HepG2 (cell line): Measurements from ENCODE around the gene THEMIS. TPM values are rescaled to one million over a fixed set of nuclear protein-coding genes. Genes with fewer than 3 reads are reported as not detected.

ENCODE experiments used
- ARID4A ChIP-seq: sonication (generic); formaldehyde crosslinking; IDR thresholded peaks from 2 replicates; pipeline ENCODE4 v1.5.0; 2020; ENCODE audit warnings: mild to moderate bottlenecking, missing genetic modification reagents, borderline replicate concordance
- KLF6 ChIP-seq: IDR thresholded peaks from 2 replicates; pipeline ENCODE4 v1.8.0; 2016; ENCODE audit warnings: missing biosample characterization, missing genetic modification reagents
- ZNF574 ChIP-seq: sonication (generic); formaldehyde crosslinking; IDR thresholded peaks from 2 replicates; pipeline ENCODE4 v1.4.0; 2020; ENCODE audit warnings: missing genetic modification reagents
- ZXDC ChIP-seq: sonication (generic); formaldehyde crosslinking; IDR thresholded peaks from 2 replicates; pipeline ENCODE4 v1.5.0; 2020; ENCODE audit warnings: mild to moderate bottlenecking, missing genetic modification reagents
- polyA plus RNA-seq, 8 experiments: library from polyadenylated mRNA; depleted of rRNA in 3 of 8; stranded (reverse) in 7 of 8; unstranded in 1 of 8; fragments of >200 nt; fragmentation: Illumina TruSeq in 4 of 8; extraction: Trizol in 4 of 8; gene quantifications; 2 replicates each; pipeline versions ENCODE4 v1.2.1 to v1.2.3, GENCODE V29; 2011 to 2016; ENCODE audit warnings: low read depth in 4 of 8, missing spikeins in 1 of 8, mixed read lengths in 1 of 8; ENCODE audit not compliant: insufficient read depth in 1 of 8
- total RNA-seq, 5 experiments: library from RNA; depleted of rRNA; stranded (reverse); fragments of >200 nt; fragmentation: Illumina TruSeq; extraction: Trizol; gene quantifications; 2 replicates each; pipeline ENCODE4 v1.2.3, GENCODE V29; 2016; ENCODE audit warnings: low read depth in 1 of 5
- TF ChIP-seq, protein P1 (sequence below): sonication (generic); formaldehyde crosslinking; IDR thresholded peaks from 2 replicates; pipeline ENCODE4 v1.5.1; 2020; ENCODE audit warnings: missing genetic modification reagents, mild to moderate bottlenecking, borderline replicate concordance

THEMIS gene
- total and polyA plus RNA-seq, 2 of the 13 experiments (the other 11 are each of a cell fraction or from before 2014, with no cell fraction given): not detected

DNA sequence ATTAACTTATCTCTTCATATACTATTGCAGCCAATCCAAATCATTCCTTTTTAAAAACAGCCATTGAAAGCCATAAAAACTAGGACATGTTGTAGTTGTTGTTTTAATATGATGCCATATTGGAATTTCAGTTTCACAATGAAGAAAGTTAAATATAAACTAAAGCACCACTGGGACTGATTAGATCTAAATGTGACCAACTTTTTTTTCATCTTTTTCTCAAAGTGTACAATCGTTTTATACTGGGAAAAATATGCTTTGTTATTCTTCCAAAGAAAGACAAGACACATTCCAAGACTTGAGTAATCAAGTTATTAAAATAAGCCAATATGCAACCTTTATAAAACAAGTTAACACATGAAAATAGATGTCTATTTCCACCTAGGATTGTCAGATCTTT is 68.5 kb downstream of the THEMIS start (continued):
- TF ChIP-seq ARID4A (CRISPR knock-in tag): no peak
- TF ChIP-seq, protein P1, sequence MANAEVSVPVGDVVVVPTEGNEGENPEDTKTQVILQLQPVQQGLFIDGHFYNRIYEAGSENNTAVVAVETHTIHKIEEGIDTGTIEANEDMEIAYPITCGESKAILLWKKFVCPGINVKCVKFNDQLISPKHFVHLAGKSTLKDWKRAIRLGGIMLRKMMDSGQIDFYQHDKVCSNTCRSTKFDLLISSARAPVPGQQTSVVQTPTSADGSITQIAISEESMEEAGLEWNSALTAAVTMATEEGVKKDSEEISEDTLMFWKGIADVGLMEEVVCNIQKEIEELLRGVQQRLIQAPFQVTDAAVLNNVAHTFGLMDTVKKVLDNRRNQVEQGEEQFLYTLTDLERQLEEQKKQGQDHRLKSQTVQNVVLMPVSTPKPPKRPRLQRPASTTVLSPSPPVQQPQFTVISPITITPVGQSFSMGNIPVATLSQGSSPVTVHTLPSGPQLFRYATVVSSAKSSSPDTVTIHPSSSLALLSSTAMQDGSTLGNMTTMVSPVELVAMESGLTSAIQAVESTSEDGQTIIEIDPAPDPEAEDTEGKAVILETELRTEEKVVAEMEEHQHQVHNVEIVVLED (CRISPR knock-in tag): no peak
- no peak for TF ChIP-seq ZXDC (CRISPR knock-in tag)
- TF ChIP-seq ZNF574 (CRISPR knock-in tag): no peak
- TF ChIP-seq KLF6 (CRISPR knock-in tag): no peak
